Thyroid gland (tissue), 4 donors: ENCODE measurements around the gene RANBP9.

Experiments used
- POLR2A ChIP-seq, 2 donors: fragments of 450-650 bp; IDR thresholded peaks; one replicate each; pipeline ENCODE4 v1.6.1; 2017; ENCODE audit warnings: antibody characterized with exemption in 2 of 2, mild to moderate bottlenecking in 2 of 2, moderate library complexity in 1 of 2
- TF ChIP-seq, protein P1 (sequence below), 6 experiments: fragments of 200-600 bp in 3 of 6; fragments of 450-650 bp in 3 of 6; sonication (generic) in 3 of 6; IDR thresholded peaks; one replicate each; pipeline ENCODE4 v1.5.1; 2016 to 2019; ENCODE audit warnings: antibody characterized with exemption in 6 of 6, mild to moderate bottlenecking in 2 of 6, inconsistent platforms in 1 of 6, moderate library complexity in 1 of 6

DNA sequence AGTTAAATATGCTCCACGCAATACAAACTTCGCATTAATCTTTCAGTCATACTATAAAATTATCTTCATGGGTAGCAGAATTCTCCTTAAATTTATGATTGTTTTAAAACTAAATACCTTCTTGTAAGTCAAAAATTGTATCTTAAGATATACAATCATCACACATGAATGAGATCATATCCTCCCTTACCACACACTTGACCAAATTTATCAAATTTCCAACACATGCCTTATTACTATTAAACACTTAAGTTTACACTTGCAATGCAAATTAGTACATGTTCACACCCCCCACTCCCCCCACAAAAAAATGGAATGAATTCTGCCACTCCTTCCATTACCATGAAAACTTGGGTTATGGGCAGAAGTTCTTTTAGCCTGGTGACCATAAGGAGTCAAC, 13.8 kb downstream of the RANBP9 start:
- TF ChIP-seq, protein P1, sequence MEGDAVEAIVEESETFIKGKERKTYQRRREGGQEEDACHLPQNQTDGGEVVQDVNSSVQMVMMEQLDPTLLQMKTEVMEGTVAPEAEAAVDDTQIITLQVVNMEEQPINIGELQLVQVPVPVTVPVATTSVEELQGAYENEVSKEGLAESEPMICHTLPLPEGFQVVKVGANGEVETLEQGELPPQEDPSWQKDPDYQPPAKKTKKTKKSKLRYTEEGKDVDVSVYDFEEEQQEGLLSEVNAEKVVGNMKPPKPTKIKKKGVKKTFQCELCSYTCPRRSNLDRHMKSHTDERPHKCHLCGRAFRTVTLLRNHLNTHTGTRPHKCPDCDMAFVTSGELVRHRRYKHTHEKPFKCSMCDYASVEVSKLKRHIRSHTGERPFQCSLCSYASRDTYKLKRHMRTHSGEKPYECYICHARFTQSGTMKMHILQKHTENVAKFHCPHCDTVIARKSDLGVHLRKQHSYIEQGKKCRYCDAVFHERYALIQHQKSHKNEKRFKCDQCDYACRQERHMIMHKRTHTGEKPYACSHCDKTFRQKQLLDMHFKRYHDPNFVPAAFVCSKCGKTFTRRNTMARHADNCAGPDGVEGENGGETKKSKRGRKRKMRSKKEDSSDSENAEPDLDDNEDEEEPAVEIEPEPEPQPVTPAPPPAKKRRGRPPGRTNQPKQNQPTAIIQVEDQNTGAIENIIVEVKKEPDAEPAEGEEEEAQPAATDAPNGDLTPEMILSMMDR (IDR thresholded peaks at IDR 0.05) = no peak
- TF ChIP-seq POLR2A (IDR thresholded peaks at IDR 0.05) = no peak
